H1 (cell line): ENCODE measurements around the gene SYDE2. TPM values are rescaled to one million over a fixed set of nuclear protein-coding genes. Genes with fewer than 3 reads are reported as not detected.

Source experiments
- MAFK ChIP-seq: IDR thresholded peaks from 2 replicates; pipeline ENCODE4 v1.6.1; 2012; ENCODE audit warnings: low read depth, mild to moderate bottlenecking, improper control_type of control experiment, low read length
- NANOG ChIP-seq: IDR thresholded peaks from 2 replicates; pipeline ENCODE4 v1.6.1; 2011; ENCODE audit warnings: low read length, low read depth, mild to moderate bottlenecking, inconsistent platforms; ENCODE audit not compliant: insufficient read depth, poor library complexity, severe bottlenecking
- RNF2 ChIP-seq: fragments of 200-900, 300-1000 bp; sonication (generic); IDR thresholded peaks from 2 replicates; pipeline ENCODE4 v1.7.1; 2016; ENCODE audit warnings: borderline replicate concordance, low read depth, mild to moderate bottlenecking, antibody characterized with exemption, low read length; ENCODE audit not compliant: poor library complexity, severe bottlenecking; ENCODE audit errors: missing control alignments
- SAP30 ChIP-seq: fragments of 300-600 bp; sonication (generic); IDR thresholded peaks from 2 replicates; pipeline ENCODE4 v1.7.1; 2012; ENCODE audit warnings: low read length, moderate library complexity, mild to moderate bottlenecking, inconsistent platforms; ENCODE audit not compliant: insufficient read depth, insufficient replicate concordance
- TCF12 ChIP-seq: IDR thresholded peaks from 2 replicates; pipeline ENCODE4 v1.6.1; 2011; ENCODE audit warnings: low read depth, mild to moderate bottlenecking, low read length
- YY1 ChIP-seq: IDR thresholded peaks from 2 replicates; pipeline ENCODE4 v1.6.1; 2011; ENCODE audit warnings: low read depth, mild to moderate bottlenecking, low read length
- polyA plus RNA-seq, 7 experiments: library from polyadenylated mRNA; depleted of rRNA in 3 of 7; stranded (reverse) in 5 of 7; unstranded in 2 of 7; fragments of >200 nt in 5 of 7; fragments of 200-250 nt in 2 of 7; gene quantifications; 1 replicate in 5 of 7; 2 replicates in 1 of 7; 4 replicates in 1 of 7; pipeline versions ENCODE4 v1.2.1 to v1.2.3, GENCODE V29; 2011 to 2013; ENCODE audit warnings: missing spikeins in 2 of 7, mixed read lengths in 2 of 7
- total RNA-seq: library from RNA; stranded (reverse); fragmentation: NEBNext Ultra II Directional; extraction: Animal tissue kit (Norgen Biotek cat#: 25700); gene quantifications from 2 replicates; pipeline ENCODE4 v1.2.1, GENCODE V29; 2021
- TF ChIP-seq, protein P1 (sequence below): fragments of 300-600 bp; sonication (generic); IDR thresholded peaks from 2 replicates; pipeline ENCODE4 v1.7.1; 2012; ENCODE audit warnings: low read length, moderate library complexity, mild to moderate bottlenecking, inconsistent platforms; ENCODE audit not compliant: insufficient replicate concordance

Gene SYDE2
- total and polyA plus RNA-seq, 2 of the 8 experiments (the other 6 are each of a cell fraction or from before 2014, with no cell fraction given), result 1.6 to 14.6 TPM

DNA sequence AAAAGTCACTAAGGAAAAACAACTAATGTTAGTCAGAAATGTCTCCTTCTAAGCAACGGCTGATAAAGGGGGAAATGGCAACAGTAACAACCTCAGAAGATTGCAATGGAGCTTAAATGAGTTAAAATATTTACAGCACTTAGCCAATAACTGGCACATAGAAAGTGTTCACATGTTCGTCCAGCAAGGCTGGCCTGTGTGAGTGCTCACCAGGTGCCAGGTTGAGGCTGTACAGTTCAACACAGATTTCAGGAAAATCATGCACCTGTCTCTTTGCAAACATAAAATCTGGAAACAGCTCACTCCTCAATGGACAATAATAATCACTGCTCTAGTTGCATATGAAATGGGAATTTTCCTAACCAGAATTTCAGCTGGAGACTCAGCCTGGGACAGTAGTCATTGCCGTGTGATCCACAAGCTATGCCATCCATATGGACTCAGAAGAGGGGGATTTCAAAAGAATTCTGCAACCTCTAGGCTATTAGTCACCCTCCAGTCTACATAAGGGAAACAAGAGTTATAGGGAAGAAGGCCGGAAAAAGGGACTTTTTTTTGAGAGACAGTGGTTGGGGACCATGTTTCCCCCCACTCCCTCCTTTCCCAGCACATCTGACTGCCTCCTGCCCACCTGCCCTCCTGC is 68.6 kb downstream of the SYDE2 start (continued):
- TF ChIP-seq YY1 (no peak), RNF2 (no peak), NANOG (no peak), MAFK (no peak), TCF12 (no peak), SAP30 (no peak)
- TF ChIP-seq, protein P1, sequence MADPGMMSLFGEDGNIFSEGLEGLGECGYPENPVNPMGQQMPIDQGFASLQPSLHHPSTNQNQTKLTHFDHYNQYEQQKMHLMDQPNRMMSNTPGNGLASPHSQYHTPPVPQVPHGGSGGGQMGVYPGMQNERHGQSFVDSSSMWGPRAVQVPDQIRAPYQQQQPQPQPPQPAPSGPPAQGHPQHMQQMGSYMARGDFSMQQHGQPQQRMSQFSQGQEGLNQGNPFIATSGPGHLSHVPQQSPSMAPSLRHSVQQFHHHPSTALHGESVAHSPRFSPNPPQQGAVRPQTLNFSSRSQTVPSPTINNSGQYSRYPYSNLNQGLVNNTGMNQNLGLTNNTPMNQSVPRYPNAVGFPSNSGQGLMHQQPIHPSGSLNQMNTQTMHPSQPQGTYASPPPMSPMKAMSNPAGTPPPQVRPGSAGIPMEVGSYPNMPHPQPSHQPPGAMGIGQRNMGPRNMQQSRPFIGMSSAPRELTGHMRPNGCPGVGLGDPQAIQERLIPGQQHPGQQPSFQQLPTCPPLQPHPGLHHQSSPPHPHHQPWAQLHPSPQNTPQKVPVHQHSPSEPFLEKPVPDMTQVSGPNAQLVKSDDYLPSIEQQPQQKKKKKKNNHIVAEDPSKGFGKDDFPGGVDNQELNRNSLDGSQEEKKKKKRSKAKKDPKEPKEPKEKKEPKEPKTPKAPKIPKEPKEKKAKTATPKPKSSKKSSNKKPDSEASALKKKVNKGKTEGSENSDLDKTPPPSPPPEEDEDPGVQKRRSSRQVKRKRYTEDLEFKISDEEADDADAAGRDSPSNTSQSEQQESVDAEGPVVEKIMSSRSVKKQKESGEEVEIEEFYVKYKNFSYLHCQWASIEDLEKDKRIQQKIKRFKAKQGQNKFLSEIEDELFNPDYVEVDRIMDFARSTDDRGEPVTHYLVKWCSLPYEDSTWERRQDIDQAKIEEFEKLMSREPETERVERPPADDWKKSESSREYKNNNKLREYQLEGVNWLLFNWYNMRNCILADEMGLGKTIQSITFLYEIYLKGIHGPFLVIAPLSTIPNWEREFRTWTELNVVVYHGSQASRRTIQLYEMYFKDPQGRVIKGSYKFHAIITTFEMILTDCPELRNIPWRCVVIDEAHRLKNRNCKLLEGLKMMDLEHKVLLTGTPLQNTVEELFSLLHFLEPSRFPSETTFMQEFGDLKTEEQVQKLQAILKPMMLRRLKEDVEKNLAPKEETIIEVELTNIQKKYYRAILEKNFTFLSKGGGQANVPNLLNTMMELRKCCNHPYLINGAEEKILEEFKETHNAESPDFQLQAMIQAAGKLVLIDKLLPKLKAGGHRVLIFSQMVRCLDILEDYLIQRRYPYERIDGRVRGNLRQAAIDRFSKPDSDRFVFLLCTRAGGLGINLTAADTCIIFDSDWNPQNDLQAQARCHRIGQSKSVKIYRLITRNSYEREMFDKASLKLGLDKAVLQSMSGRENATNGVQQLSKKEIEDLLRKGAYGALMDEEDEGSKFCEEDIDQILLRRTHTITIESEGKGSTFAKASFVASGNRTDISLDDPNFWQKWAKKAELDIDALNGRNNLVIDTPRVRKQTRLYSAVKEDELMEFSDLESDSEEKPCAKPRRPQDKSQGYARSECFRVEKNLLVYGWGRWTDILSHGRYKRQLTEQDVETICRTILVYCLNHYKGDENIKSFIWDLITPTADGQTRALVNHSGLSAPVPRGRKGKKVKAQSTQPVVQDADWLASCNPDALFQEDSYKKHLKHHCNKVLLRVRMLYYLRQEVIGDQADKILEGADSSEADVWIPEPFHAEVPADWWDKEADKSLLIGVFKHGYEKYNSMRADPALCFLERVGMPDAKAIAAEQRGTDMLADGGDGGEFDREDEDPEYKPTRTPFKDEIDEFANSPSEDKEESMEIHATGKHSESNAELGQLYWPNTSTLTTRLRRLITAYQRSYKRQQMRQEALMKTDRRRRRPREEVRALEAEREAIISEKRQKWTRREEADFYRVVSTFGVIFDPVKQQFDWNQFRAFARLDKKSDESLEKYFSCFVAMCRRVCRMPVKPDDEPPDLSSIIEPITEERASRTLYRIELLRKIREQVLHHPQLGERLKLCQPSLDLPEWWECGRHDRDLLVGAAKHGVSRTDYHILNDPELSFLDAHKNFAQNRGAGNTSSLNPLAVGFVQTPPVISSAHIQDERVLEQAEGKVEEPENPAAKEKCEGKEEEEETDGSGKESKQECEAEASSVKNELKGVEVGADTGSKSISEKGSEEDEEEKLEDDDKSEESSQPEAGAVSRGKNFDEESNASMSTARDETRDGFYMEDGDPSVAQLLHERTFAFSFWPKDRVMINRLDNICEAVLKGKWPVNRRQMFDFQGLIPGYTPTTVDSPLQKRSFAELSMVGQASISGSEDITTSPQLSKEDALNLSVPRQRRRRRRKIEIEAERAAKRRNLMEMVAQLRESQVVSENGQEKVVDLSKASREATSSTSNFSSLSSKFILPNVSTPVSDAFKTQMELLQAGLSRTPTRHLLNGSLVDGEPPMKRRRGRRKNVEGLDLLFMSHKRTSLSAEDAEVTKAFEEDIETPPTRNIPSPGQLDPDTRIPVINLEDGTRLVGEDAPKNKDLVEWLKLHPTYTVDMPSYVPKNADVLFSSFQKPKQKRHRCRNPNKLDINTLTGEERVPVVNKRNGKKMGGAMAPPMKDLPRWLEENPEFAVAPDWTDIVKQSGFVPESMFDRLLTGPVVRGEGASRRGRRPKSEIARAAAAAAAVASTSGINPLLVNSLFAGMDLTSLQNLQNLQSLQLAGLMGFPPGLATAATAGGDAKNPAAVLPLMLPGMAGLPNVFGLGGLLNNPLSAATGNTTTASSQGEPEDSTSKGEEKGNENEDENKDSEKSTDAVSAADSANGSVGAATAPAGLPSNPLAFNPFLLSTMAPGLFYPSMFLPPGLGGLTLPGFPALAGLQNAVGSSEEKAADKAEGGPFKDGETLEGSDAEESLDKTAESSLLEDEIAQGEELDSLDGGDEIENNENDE, result no peak
